Posterior vena cava (tissue), 2 donors: ENCODE results near the gene SPRR2B. TPM values are rescaled to one million over a fixed set of nuclear protein-coding genes. Genes with fewer than 3 reads are reported as not detected.
"Not testable (repeated sequence)": the region's sequence is repeated elsewhere in the genome, so short reads cannot be mapped to it uniquely, and the experiment has no call there.

Source experiments
- DNase-seq: peaks from one replicate; pipeline ENCODE4 v3.0.0-alpha.2; 2020; ENCODE audit warnings: low spot score
- intact Hi-C, 2 donors: fragments of 100-400 bp; cut with DNase I; formaldehyde crosslinking; loops; one replicate each; pipeline versions ENCODE4 v1.14.1 to v1.14.2; 2022 to 2023
- long read RNA-seq, 2 donors: library from polyadenylated mRNA; unstranded; transcript quantifications; one replicate each; pipeline ENCODE4 v2.0.0, GENCODE V29; 2020 to 2021
- total RNA-seq, 2 donors: library from RNA; stranded (reverse); fragmentation: NEBNext Ultra II Directional; extraction: Animal tissue kit (Norgen Biotek cat#: 25700); gene quantifications; one replicate each; pipeline ENCODE4 v1.2.1, GENCODE V29; 2021
- donor health status: DM: yes; HTN: yes; CAD: no.
- donor health status: DM: yes; HTN: yes; CAD: no.

Gene SPRR2B
- not detected for total RNA-seq
- long read RNA-seq, donor 1: 0 reads
- long read RNA-seq, donor 2: 0 reads

- DNase-seq: no peak
- intact Hi-C loops: no loop called here
These were observed at the start of gene SPRR2B for GRCh38 chr1:153071511-153071910. Gene SPRR2B, minus strand, starts transcription at chr1:153071611. Its CDS starts 772 bp downstream, at chr1:153070839.

GRCh38 chr1:153120945-153121344, 49.5 kb upstream of the SPRR2B start:
- intact Hi-C loops: no loop called here

GRCh38 chr1:153119491-153119971, 48.1 kb upstream of the SPRR2B start:
- DNase-seq: no peak
- intact Hi-C loops: no loop called here

More at GRCh38 chr1:153120945-153121344, 49.5 kb upstream of the SPRR2B start:
- no peak for DNase-seq

DNA sequence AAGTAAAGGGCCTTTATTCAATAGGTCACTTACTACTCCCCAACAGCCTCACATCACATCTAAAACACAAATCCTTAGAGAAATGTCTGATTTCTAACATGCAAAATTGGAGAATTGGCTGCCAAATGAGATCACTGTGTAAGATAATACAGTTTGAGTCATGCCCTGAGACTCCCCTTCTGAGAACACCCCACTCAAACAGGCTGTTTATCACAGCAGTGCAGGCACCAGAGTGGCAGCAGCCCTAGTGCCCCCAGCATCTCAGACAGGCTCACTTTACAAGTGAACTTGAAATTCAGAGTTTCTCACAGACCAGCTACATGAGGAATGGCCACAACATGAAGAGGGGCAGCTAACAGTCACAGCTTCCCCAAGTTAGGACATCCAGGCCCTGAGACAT, 43.9 kb upstream of the SPRR2B start:
- not testable (repeated sequence) for DNase-seq

GRCh38 chr1:153113416-153113815, 42.0 kb upstream of the SPRR2B start, which contains the start of gene SPRR2F:
Gene SPRR2F, minus strand, starts transcription at chr1:153113516. Its CDS starts 783 bp downstream, at chr1:153112733.
- no peak for DNase-seq

More for the DNA sequence above, 43.9 kb upstream of the SPRR2B start:
- intact Hi-C loops: not testable (repeated sequence)

DNA sequence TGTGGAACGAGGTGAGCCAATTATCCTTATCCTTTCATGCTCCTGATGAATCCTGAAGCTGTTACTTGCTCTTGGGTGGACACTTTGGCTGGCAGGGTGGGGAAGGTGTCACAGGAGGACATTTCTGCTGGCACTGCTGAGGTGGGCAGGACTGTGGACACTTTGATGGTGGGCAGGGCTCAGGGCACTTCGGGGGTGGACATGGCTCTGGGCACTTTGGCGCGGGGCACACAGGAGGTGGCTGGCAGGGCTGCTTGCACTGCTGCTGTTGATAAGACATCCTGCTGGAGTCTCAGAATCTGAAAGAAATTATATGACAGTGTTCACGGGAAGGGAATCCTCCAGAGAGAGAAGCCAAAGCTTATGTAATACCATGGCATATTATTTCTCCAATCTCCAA, 41.0 kb upstream of the SPRR2B start:
- intact Hi-C loops, DNase-seq: not testable (repeated sequence)

More at GRCh38 chr1:153113416-153113815, 42.0 kb upstream of the SPRR2B start, which contains the start of gene SPRR2F:
- intact Hi-C loops: no loop called here

- DNase-seq: no peak
- intact Hi-C loops: no loop called here
These were observed 28.8 kb upstream of the SPRR2B start for GRCh38 chr1:153100245-153100644.

GRCh38 chr1:153099461-153100045, 28.1 kb upstream of the SPRR2B start:
- no peak for DNase-seq
- intact Hi-C loops: no loop called here

GRCh38 chr1:153095764-153096163, 24.4 kb upstream of the SPRR2B start:
- intact Hi-C loops: no loop called here

GRCh38 chr1:153094426-153094825, 23.0 kb upstream of the SPRR2B start, which contains the start of gene SPRR2E:
Gene SPRR2E, minus strand, starts transcription at chr1:153094526. Its CDS starts 775 bp downstream, at chr1:153093751.
- intact Hi-C loops: no loop called here

More at GRCh38 chr1:153095764-153096163, 24.4 kb upstream of the SPRR2B start:
- no peak for DNase-seq

DNA sequence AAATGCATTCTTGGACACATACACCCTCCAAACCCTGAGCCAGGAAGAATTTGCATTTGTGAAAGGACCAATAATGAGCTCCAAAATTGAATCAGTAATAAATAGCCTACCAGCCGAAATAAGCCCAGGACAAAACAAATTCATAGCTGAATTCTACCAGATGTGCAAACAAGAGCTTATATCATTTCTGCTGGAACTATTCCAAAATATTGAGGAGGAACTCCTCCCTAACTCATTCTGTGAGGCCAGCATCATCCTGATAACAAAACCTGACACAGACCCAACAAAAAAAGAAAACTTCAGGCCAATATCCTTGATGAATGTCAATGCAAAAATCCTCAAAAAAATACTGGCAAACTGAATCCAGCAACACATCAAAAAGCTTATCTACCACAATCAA, 16.2 kb upstream of the SPRR2B start:
- DNase-seq: no peak
- intact Hi-C loops: no loop called here

More at GRCh38 chr1:153094426-153094825, 23.0 kb upstream of the SPRR2B start, which contains the start of gene SPRR2E:
- DNase-seq: no peak

- DNase-seq: no peak
- intact Hi-C loops: no loop called here
These were observed 10.3 kb upstream of the SPRR2B start for GRCh38 chr1:153081736-153082135.

DNA sequence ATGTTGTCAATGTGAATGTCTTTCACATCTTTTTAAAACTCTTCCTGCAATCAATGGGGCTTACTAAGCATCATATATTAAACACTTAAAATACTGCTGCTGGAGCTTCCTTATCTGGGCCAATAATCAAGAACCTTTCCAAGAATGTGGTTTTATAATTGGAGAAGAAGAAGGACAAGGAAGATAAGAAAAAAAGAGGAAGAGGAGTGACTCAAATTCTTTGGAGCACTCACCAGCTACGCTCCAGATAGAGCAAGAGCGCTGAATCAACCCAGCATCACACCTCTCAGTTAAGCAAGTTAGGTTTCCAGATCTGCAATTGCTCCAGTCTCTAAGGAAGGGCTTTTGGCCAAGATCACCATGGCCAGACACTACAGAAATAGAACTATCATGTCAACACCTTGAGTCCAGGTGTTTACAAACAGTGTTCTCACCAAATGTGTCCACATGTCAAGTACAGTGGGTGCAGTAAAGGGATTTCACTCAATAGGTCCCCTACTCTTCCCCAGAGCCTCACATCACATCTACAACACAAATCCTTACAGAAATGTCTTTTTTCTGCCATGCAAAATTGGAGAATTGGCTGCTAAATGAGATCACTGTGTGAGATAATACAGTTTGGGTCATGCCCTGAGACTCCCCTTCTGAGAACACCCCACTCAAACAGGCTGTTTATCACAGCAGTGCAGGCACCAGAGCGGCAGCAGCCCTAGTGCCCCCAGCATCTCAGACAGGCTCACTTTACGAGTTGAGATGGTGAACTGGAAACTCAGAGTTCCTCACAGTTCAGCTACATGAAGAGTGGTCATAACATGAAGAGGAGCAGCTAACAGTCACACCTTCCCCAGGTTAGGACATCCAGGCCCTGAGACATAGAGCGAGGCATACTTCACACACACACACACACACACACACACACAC, 1.7 kb upstream of the SPRR2B start:
- no peak for DNase-seq
- intact Hi-C loops: no loop called here

- DNase-seq: no peak
- intact Hi-C loops: no loop called here
These were observed 1.2 kb downstream of the SPRR2B start for GRCh38 chr1:153070243-153070642.

GRCh38 chr1:153058826-153059784, 12.3 kb downstream of the SPRR2B start:
- intact Hi-C loops: no loop called here
- no peak for DNase-seq

- intact Hi-C loops: no loop called here
These were observed 13.3 kb downstream of the SPRR2B start for GRCh38 chr1:153058154-153058553.

GRCh38 chr1:153057375-153057774, 14.0 kb downstream of the SPRR2B start, which contains the start of gene SPRR2A:
Gene SPRR2A, minus strand, starts transcription at chr1:153057512. Its CDS starts 777 bp downstream, at chr1:153056735.
- DNase-seq: no peak
- intact Hi-C loops: no loop called here

More at GRCh38 chr1:153058154-153058553, 13.3 kb downstream of the SPRR2B start:
- no peak for DNase-seq

GRCh38 chr1:153056111-153056510, 15.3 kb downstream of the SPRR2B start:
- intact Hi-C loops, DNase-seq: not testable (repeated sequence)

- DNase-seq: no peak
- intact Hi-C loops: no loop called here
These were observed 22.2 kb downstream of the SPRR2B start for GRCh38 chr1:153049211-153049610.
